PC-3 (cell line): ENCODE results near the gene HNF4A.

Experiments used
- EZH2 ChIP-seq: fragments of 300-600 bp; sonication (generic); IDR thresholded peaks from one replicate; pipeline ENCODE4 v1.6.1; 2017; ENCODE audit warnings: antibody characterized with exemption, mild to moderate bottlenecking, low read length; ENCODE audit not compliant: unreplicated experiment
- TF ChIP-seq, protein P1 (sequence below): fragments of 300-600 bp; sonication (generic); conservative IDR thresholded peaks from 2 replicates; pipeline ENCODE4 v1.5.1; 2017; ENCODE audit warnings: antibody characterized with exemption, low read depth, mild to moderate bottlenecking, low read length

DNA sequence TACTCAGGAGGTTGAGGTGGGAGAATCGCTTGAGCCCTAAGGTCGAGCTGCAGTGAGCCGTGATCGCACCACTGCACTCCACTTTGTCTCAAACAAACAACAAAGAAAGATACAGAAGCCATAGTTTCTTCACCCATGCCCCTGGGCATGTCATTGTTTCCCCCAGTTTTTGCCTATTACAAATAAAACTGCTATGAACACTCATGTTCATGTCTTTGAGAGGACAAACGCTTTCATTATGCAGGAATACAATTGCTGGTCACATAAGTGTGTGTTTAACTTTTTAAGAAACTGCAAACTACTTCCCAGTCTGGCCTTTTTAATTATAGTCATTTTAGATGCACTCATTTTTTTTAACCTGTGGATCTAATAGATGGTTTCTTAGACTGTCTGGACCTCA is 108.0 kb downstream of the HNF4A start:
- TF ChIP-seq, protein P1, sequence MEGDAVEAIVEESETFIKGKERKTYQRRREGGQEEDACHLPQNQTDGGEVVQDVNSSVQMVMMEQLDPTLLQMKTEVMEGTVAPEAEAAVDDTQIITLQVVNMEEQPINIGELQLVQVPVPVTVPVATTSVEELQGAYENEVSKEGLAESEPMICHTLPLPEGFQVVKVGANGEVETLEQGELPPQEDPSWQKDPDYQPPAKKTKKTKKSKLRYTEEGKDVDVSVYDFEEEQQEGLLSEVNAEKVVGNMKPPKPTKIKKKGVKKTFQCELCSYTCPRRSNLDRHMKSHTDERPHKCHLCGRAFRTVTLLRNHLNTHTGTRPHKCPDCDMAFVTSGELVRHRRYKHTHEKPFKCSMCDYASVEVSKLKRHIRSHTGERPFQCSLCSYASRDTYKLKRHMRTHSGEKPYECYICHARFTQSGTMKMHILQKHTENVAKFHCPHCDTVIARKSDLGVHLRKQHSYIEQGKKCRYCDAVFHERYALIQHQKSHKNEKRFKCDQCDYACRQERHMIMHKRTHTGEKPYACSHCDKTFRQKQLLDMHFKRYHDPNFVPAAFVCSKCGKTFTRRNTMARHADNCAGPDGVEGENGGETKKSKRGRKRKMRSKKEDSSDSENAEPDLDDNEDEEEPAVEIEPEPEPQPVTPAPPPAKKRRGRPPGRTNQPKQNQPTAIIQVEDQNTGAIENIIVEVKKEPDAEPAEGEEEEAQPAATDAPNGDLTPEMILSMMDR: no peak
- no peak for TF ChIP-seq EZH2
